ENCODE data around the gene MCM6. TPM values are rescaled to one million over a fixed set of nuclear protein-coding genes. Genes with fewer than 3 reads are reported as not detected.
"Not testable (repeated sequence)": the region's sequence is repeated elsewhere in the genome, so short reads cannot be mapped to it uniquely, and the experiment has no call there.

The MCM6 gene
- total RNA-seq, 1 experiment from 2014 or later: 95.4 TPM

GRCh38 chr2:135826544-135826943 lies 49.7 kb downstream of the MCM6 start:
- in situ Hi-C loops (cut with HindIII; ENCODE audit: low sequenced_read_pairs): no loop called here
- DNase-seq (ENCODE audit: low spot score): no peak

- in situ Hi-C loops (cut with HindIII; ENCODE audit: low sequenced_read_pairs): no loop called here
- no peak for DNase-seq (ENCODE audit: low spot score)
Measured at GRCh38 chr2:135825550-135826176, 50.6 kb downstream of the MCM6 start.

- in situ Hi-C loops (cut with HindIII; ENCODE audit: low sequenced_read_pairs): no loop called here
- no peak for DNase-seq (ENCODE audit: low spot score)
Measured at GRCh38 chr2:135825131-135825530, 51.1 kb downstream of the MCM6 start.

GRCh38 chr2:135822855-135823254 lies 53.4 kb downstream of the MCM6 start:
- no peak for DNase-seq (ENCODE audit: low spot score)
- in situ Hi-C loops (cut with HindIII; ENCODE audit: low sequenced_read_pairs): no loop called here

- DNase-seq (ENCODE audit: low spot score): no peak
- in situ Hi-C loops (cut with HindIII; ENCODE audit: low sequenced_read_pairs): no loop called here
Measured at GRCh38 chr2:135821190-135821589, 55.1 kb downstream of the MCM6 start.

GRCh38 chr2:135820003-135820618 lies 56.1 kb downstream of the MCM6 start:
- in situ Hi-C loops (cut with HindIII; ENCODE audit: low sequenced_read_pairs): no loop called here
- DNase-seq (ENCODE audit: low spot score): no peak

- in situ Hi-C loops (cut with HindIII; ENCODE audit: low sequenced_read_pairs): no loop called here
- no peak for DNase-seq (ENCODE audit: low spot score)
Measured at GRCh38 chr2:135818937-135819610, 57.2 kb downstream of the MCM6 start.

- in situ Hi-C loops (cut with HindIII; ENCODE audit: low sequenced_read_pairs): no loop called here
- no peak for DNase-seq (ENCODE audit: low spot score)
Measured at GRCh38 chr2:135817951-135818350, 58.3 kb downstream of the MCM6 start.

GRCh38 chr2:135817466-135817865 lies 58.8 kb downstream of the MCM6 start:
- no peak for DNase-seq (ENCODE audit: low spot score)
- in situ Hi-C loops (cut with HindIII; ENCODE audit: low sequenced_read_pairs): no loop called here

- in situ Hi-C loops (cut with HindIII; ENCODE audit: low sequenced_read_pairs): no loop called here
- DNase-seq (ENCODE audit: low spot score): no peak
Measured at GRCh38 chr2:135815269-135815668, 61.0 kb downstream of the MCM6 start.

GRCh38 chr2:135812907-135813511 lies 63.2 kb downstream of the MCM6 start:
- in situ Hi-C loops (cut with HindIII; ENCODE audit: low sequenced_read_pairs): no loop called here
- DNase-seq (ENCODE audit: low spot score): no peak

- in situ Hi-C loops (cut with HindIII; ENCODE audit: low sequenced_read_pairs): not testable (repeated sequence)
Measured at GRCh38 chr2:135807874-135808273, 68.4 kb downstream of the MCM6 start.

GRCh38 chr2:135803278-135803677 lies 73.0 kb downstream of the MCM6 start:
- no peak for DNase-seq (ENCODE audit: low spot score)
- in situ Hi-C loops (cut with HindIII; ENCODE audit: low sequenced_read_pairs): no loop called here

More at GRCh38 chr2:135807874-135808273, 68.4 kb downstream of the MCM6 start:
- not testable (repeated sequence) for DNase-seq (ENCODE audit: low spot score)

- in situ Hi-C loops (cut with HindIII; ENCODE audit: low sequenced_read_pairs): no loop called here
- no peak for DNase-seq (ENCODE audit: low spot score)
Measured at GRCh38 chr2:135802350-135802749, 73.9 kb downstream of the MCM6 start.

- DNase-seq (ENCODE audit: low spot score): no peak
- in situ Hi-C loops (cut with HindIII; ENCODE audit: low sequenced_read_pairs): no loop called here
Measured at GRCh38 chr2:135800513-135801460, 75.5 kb downstream of the MCM6 start.

- in situ Hi-C loops (cut with HindIII; ENCODE audit: low sequenced_read_pairs): no loop called here
- no peak for DNase-seq (ENCODE audit: low spot score)
Measured at GRCh38 chr2:135799738-135800137, 76.5 kb downstream of the MCM6 start.

GRCh38 chr2:135798762-135799161 lies 77.5 kb downstream of the MCM6 start:
- no peak for DNase-seq (ENCODE audit: low spot score)

GRCh38 chr2:135798275-135798705 lies 78.0 kb downstream of the MCM6 start:
- in situ Hi-C loops (cut with HindIII; ENCODE audit: low sequenced_read_pairs): no loop called here
- DNase-seq (ENCODE audit: low spot score): no peak

More at GRCh38 chr2:135798762-135799161, 77.5 kb downstream of the MCM6 start:
- in situ Hi-C loops (cut with HindIII; ENCODE audit: low sequenced_read_pairs): no loop called here

Measured in G401 (cell line).